Fibroblast of lung (primary cell): ENCODE data around the gene NOC4L.
"Not testable (repeated sequence)": the region's sequence is repeated elsewhere in the genome, so short reads cannot be mapped to it uniquely, and the experiment has no call there.

ENCODE experiments used
- EZH2 ChIP-seq: IDR thresholded peaks from 2 replicates; pipeline ENCODE4 v1.5.1; 2012; ENCODE audit warnings: low read length, control low read depth, mild to moderate bottlenecking; ENCODE audit errors: missing control alignments
- TF ChIP-seq, protein P1 (sequence below), 2 donors: IDR thresholded peaks in 1 of 2; conservative IDR thresholded peaks in 1 of 2; 1 replicate in 1 of 2; 2 replicates in 1 of 2; pipeline ENCODE4 v1.5.1; 2011 to 2012; ENCODE audit warnings: low read length in 2 of 2, control low read depth in 1 of 2, inconsistent platforms in 1 of 2, low read depth in 1 of 2, mild to moderate bottlenecking in 1 of 2

DNA sequence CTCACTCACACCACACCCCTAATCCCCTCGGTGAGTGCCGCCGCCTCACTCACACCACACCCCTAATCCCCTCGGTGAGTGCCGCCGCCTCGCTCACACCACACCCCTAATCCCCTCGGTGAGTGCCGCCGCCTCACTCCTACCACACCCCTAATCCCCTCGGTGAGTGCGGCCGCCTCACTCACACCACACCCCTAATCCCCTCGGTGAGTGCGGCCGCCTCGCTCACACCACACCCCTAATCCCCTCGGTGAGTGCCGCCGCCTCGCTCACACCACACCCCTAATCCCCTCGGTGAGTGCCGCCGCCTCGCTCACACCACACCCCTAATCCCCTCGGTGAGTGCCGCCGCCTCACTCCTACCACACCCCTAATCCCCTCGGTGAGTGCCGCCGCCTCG is 5.3 kb downstream of the NOC4L start:
- TF ChIP-seq, protein P1, sequence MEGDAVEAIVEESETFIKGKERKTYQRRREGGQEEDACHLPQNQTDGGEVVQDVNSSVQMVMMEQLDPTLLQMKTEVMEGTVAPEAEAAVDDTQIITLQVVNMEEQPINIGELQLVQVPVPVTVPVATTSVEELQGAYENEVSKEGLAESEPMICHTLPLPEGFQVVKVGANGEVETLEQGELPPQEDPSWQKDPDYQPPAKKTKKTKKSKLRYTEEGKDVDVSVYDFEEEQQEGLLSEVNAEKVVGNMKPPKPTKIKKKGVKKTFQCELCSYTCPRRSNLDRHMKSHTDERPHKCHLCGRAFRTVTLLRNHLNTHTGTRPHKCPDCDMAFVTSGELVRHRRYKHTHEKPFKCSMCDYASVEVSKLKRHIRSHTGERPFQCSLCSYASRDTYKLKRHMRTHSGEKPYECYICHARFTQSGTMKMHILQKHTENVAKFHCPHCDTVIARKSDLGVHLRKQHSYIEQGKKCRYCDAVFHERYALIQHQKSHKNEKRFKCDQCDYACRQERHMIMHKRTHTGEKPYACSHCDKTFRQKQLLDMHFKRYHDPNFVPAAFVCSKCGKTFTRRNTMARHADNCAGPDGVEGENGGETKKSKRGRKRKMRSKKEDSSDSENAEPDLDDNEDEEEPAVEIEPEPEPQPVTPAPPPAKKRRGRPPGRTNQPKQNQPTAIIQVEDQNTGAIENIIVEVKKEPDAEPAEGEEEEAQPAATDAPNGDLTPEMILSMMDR (conservative IDR thresholded peaks at IDR 0.05 in 1 of 2, IDR thresholded peaks at IDR 0.05 in 1 of 2; ENCODE audit: low read depth in 1 of 2, low read length in 2 of 2) = not testable (repeated sequence)
- not testable (repeated sequence) for TF ChIP-seq EZH2
